Activated effector memory CD4-positive, alpha-beta T cell treated with Interleukin-2 at 50 U/mL for 16 hours (primary cell): ENCODE data around the gene MTCL1.

Experiments used
- DNase-seq: peaks from one replicate; pipeline ENCODE4 v3.0.0-alpha.2; 2020

Gene MTCL1

GRCh38 chr18:8816220-8816619 is 110.9 kb downstream of the MTCL1 start:
- DNase-seq = no peak

GRCh38 chr18:8816816-8817215 is 111.5 kb downstream of the MTCL1 start:
- no peak for DNase-seq

- no peak for DNase-seq
Measured at GRCh38 chr18:8818982-8819381, 113.6 kb downstream of the MTCL1 start.

GRCh38 chr18:8820396-8821082 is 115.2 kb downstream of the MTCL1 start:
- DNase-seq = no peak

GRCh38 chr18:8821083-8821465 is 115.7 kb downstream of the MTCL1 start:
- DNase-seq = no peak

- no peak for DNase-seq
Measured at GRCh38 chr18:8821531-8821930, 116.2 kb downstream of the MTCL1 start.

- no peak for DNase-seq
Measured at GRCh38 chr18:8822643-8823042, 117.3 kb downstream of the MTCL1 start.

GRCh38 chr18:8823530-8823929 is 118.2 kb downstream of the MTCL1 start:
- no peak for DNase-seq

- DNase-seq = no peak
Measured at GRCh38 chr18:8824846-8825245, 119.5 kb downstream of the MTCL1 start.

GRCh38 chr18:8825273-8825672 is 119.9 kb downstream of the MTCL1 start:
- no peak for DNase-seq

GRCh38 chr18:8825729-8826375 is 120.5 kb downstream of the MTCL1 start:
- DNase-seq = no peak

- DNase-seq = no peak
Measured at GRCh38 chr18:8826514-8826913, 121.2 kb downstream of the MTCL1 start.

GRCh38 chr18:8826971-8827370 is 121.6 kb downstream of the MTCL1 start:
- DNase-seq = no peak

- DNase-seq = no peak
Measured at GRCh38 chr18:8828300-8828699, 122.9 kb downstream of the MTCL1 start.

- DNase-seq = no peak
Measured at GRCh38 chr18:8828798-8829197, 123.4 kb downstream of the MTCL1 start.

- no peak for DNase-seq
Measured at GRCh38 chr18:8830067-8831060, 125.0 kb downstream of the MTCL1 start.

- DNase-seq = no peak
Measured at GRCh38 chr18:8831112-8831511, 125.8 kb downstream of the MTCL1 start.

GRCh38 chr18:8831531-8831930 is 126.2 kb downstream of the MTCL1 start:
- no peak for DNase-seq

- no peak for DNase-seq
Measured at GRCh38 chr18:8833480-8833879, 128.1 kb downstream of the MTCL1 start.

- no peak for DNase-seq
Measured at GRCh38 chr18:8834881-8835280, 129.5 kb downstream of the MTCL1 start.

- no peak for DNase-seq
Measured at GRCh38 chr18:8835521-8835953, 130.2 kb downstream of the MTCL1 start.

GRCh38 chr18:8839281-8839680 is 133.9 kb downstream of the MTCL1 start:
- no peak for DNase-seq

GRCh38 chr18:8841781-8842485 is 136.6 kb downstream of the MTCL1 start:
- no peak for DNase-seq
